Activated CD8-positive, alpha-beta memory T cell treated with anti-CD3 and anti-CD28 coated beads for 4 hours (primary cell): Measurements from ENCODE around the gene ERC2.
A peak's percentile ranks its signal among the peaks of the same experiment; 100 is the strongest.
"Not testable (repeated sequence)": the region's sequence is repeated elsewhere in the genome, so short reads cannot be mapped to it uniquely, and the experiment has no call there.

Experiments used
- DNase-seq, 2 donors: peaks; one replicate each; pipeline ENCODE4 v3.0.0-alpha.2; 2020; ENCODE audit warnings: low read depth in 2 of 2

Gene ERC2

DNA sequence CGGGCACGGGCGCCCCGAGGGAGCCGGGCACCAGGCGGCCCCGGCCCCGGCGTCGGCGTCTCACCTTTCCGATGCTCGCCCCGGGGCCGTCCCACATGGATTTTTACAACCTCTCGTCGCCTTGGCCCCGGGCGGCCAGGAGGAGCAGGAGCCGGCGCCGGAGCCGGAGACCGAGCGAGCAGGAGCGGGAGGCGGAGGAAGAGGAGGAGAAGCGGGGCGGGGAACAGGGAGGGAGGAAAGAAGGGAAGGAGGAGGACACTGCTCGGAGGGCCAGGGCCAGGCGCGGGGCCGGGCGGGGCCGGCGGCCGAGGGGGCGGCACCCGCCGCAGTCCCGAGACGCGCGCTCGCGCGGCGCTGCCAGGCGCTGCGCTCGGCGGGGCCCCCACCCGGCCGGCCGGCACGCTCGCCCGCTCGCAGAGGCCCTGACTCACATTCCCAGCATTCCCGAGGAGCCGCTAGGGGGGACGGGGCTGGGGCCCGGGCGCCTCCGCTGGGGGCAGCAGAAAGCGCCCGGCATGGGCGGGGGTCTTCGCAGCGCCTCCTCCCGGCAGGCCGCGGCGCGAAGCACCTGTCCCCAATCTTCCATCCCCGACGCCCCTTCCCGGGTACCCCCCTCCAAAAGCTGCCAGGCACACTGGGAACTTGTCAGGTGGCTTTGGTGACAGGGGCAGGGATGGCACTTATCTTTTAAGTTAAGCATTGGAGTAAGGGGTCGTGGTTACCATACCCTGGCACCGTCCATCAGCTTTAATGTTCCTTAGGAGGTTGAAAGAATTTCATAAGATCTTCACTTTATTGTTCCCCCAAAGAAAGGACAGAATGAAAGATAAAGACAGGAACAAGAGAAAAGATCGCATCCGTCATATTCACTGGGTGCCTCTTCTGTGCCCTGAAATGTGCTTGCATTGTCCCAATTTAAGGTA is at the start of gene ERC2:
Gene ERC2 (minus strand): TSS at position 284 of the 923 bp plus-strand sequence.
- DNase-seq = no peak

DNA sequence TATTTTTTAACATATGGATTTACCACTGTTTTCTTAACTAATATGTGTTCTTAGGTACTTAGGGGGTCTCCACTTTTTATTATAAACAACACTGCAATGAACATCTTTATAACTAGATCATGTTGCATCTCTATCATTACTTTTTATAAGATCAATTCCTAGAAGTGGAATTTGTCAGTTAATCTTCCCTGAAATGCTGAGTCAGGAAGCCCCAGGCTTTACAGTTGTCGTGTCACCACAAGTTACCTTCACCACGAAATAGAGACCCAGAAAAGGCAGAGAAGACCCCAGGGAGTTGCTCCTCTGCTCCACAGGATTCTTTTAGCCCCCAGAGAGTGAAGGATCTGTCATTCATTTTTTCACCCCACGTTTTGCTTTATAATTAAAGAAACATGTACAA is 34.5 kb upstream of the ERC2 start:
- DNase-seq = no peak

DNA sequence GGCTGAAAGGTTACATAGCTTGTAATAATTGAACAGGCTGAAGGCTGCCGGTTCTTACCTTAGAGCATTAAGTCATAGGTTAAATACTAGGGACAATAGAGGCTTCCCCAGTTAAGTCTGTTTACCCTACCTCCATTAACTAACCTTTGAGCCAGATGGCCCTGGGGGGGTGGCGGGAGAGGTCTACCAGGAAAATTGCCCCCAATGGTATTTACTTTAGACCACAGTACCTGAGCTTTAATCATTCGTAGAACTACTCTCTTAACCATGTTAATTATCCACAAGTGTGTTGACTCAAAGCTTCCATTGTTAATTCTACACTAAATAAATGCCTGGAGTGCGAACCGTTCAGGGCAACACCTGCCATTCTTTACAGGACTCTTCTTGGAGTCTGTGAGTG is 28.1 kb upstream of the ERC2 start:
- not testable (repeated sequence) for DNase-seq

DNA sequence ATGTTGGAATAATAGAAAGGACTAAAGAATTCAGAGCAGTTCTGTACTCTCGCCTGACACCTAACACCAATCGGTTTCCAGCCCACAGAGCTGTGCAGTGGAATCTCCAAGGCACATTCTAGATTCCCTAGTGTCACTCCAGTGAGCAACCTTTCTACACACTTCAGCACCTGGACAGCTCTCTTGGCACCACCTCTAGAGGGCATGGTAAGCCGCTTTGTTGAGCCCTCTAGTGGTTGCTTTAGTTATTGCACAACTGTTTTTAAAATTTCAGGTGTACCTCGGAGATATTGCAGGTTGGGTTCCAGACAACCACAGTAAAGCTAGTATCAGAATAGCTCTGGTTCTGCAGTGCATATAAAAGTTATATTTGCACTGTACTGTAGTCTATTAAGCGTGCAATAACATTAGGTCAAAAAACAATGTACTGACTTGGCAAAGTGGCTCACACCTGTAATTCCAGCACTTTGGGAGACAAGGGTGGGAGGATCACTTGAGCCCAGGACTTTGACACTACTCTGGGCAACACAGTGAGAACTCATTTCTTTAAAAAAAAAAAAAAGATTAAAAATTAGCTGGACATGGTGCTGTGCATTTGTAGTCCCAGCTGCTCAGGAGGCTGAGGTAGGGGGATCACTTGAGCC is 26.5 kb upstream of the ERC2 start:
- DNase-seq = peak; percentile 40 to 44

DNA sequence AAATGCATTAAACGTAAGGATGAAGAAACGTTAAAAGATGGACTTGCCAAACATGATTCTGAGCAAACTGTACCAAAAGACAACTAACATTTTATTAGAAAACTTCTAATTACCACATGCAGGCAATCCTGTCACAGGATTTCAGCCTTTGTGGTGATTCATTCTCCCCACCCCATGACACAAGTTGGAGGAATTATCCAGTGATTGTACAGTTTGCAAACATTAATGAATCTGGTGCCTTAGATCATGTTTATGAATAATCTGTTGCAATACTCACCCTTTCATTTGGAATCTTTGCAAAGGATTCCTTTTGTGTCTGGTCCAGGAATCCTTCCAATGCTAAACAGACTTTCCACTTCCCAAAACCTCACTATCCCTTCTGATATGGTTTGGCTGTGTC is 23.3 kb upstream of the ERC2 start:
- no peak for DNase-seq

DNA sequence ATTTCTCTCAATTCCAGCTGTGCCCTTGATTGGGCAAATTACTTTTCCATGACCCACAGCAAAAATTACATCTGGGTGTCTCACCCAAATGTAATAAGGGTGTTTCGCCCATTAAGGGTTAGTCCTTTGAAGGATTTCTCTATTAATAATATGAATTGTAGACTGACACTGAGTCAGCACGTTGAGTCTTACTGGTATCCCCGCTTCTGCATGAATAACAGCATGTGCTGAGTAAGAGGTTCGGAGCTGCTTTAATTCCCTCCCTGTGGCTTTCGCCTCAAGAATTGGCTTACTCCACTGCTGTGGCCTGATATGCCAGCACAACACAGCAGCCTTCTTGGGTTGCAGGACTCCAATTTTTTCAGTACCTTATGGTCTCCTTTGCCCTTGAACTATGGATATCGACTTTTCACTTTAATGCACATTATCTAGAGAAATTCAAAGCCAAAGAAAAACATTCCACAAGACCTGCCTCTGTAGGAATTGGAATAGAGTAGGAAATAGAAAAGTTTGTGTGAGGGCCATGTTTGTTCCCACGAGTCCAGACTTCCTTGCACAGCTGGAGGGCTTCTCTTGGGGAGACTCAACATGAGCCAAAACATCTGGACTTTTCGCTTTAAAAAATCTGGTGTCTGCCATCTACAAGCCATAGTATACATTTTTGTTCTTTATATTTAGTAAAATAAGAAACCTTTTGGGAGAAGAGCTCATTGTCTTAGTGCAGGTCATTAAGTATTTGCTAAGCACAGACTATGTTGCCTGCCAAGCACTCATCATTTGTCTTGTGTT is 20.7 kb upstream of the ERC2 start:
- no peak for DNase-seq

DNA sequence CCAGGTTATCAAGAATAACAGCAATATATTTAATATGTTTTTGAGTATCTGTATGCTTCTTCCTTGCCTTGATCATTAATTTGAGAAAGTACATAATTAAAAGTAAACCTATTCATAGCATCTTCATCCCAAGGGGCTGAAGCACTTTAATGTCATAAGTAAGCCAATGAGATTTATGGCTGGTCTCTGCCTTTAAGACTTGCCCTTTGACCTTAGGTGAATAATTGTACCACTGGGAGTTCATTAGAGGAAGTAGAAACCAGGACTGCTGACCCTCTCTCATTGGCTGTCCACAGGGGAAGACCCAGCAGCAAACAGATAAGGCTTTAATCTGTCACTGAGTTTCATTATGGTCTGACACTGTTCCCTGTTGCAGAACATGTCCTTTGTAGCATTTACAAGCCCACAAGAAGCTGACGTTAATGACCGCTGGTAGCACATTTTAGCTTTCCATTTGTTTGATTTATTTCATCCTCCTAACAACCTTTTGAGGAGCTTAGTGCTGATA is 16.3 kb upstream of the ERC2 start:
- no peak for DNase-seq

DNA sequence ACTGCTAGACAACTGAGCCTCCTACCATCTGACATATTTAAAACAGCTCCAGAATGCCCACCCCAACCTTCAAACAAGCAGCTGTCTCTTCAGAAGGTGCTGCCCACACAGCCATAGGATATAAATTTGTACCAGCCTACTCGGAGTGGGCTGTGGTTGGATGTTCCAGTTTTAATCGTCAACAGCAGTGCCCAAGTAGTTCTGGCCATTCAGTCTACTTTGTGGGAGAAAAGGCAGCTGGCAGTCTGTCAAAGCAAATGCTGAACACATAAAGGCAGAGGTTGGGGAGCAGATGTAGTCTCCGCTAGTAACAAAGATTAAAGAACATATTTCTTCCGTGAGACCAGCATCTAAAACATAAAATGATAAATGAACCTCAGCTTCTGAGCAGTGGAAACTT is 15.9 kb upstream of the ERC2 start:
- no peak for DNase-seq

DNA sequence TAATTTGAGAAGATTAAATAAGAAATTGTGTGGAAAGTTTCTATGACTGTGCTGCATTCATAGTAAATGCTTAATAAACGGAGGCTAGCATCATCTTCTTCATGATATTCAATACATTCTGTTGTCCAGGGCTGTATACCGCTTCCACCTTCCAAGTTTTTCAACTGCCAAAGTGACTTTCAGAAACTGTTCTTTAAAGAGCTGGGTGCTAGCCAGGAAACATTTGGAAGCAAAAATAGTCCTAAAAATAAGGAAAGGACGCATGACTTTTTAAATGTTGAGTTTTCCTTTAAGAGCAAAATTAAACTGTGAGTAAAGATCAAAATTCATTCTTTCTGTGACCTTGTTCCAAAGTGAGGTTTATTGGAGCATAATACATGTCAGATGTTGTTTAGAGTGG is 9.4 kb upstream of the ERC2 start:
- DNase-seq = no peak

DNA sequence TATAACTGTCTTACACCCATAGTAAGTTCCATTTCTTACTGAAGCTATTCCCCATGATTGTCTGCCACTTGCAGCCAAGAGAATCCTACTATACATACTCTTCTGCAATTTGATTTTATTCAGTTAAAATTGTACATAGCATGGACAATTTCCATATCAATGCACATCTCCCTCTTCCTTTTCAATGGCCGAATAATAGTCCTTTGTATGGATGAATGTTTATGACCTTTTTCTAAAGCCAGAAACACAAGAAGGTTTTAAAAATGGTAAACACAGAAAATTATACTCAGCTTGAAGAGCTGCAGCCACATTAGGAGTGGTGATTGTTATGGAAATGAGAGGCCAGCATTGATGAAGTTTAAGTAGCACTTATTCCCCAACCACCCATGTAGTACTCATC is 8.5 kb upstream of the ERC2 start:
- no peak for DNase-seq

DNA sequence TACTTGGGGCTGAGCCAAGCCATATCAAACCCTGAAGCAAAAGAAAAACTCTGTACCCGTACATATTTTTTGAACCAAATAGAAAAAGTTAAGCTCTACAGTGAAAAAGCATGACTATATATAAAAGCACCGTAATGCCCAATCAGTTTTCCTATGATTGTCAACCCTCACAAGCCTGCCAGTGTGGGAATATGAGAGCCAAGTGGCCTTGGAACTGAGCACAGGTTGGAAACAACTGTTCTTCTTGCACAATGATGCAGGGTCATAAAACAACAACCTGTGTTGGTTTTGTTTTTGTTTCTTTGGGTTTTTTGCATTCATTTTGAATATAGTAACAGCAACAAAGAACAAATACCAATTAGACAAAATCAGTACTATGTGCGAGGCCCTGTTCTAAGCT is 3.5 kb upstream of the ERC2 start:
- DNase-seq = no peak

DNA sequence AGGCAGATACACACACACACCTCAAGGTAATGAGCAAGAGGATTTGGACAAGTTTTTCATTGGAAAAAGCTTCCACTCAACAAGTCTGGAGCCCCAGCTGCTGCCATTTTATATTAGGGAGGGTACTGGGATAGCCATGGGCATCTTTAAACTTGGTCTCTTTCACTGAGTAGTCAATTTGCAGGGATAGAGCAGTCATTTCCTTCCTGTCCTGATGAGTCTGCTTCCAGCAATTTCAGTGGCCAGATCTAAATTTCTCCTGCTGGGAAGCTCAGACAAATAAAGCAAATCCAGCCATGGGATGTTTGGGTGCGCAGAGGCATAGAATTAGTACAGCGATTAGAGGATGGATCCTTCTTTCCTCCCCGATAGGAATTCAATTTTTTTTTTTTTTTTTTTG is 874 bp upstream of the ERC2 start:
- DNase-seq = no peak

DNA sequence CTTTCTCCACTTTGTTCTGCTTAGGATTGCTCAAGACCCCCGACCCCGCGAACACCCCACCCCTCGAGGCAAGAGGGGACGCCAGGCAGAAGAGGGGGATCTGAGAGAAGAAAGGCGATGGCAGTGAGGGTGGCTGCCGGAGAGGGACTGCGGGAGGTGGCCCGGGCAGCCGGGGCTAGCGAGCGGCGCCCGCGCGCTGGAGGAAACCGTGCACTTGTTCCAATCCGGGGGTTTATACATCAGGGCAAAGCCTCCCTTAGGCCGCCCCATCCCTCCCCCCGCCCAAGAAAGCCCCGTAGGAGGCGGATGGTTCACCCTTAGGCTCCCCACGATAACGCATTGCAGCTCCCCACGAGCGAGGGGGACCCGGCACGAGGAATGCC is 475 bp downstream of the ERC2 start:
- DNase-seq = no peak

DNA sequence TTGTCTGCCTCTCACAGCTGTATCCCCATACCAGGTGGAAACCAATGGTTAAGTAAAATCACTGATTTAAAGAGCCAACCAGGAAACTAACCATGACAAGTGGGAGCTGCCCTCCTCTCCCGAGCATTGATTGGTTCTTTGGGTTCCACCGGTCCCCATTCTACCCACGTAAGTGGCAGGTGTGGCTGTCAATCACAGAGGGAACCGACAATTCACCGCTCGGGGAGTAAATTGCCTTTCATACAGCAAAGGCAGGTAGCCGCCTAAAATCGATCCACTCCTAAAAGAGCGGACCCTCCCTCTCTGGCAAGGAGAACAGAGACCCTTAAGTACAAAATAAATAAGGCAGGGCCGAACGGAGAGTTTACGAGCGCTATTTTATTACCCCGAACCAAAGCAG is 1.2 kb downstream of the ERC2 start:
- DNase-seq = no peak

DNA sequence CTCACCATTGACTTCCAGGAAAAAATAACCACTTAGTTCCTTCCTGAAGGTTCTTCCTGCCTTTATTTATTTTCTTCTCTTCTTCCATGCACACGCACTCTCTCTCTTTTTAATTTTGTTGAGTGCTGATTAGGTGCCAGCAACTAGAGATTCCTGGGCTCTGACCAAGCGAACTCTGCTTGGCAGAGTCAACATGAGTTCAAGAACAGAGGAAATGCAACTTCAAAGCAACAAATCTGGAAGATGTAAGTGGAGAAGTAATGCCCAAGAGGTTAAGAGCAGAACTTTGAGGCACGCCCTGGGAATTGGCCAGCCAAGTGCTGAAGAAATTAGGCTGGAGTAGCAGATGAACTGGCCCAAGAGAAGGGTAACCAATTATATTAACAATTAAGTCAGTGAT is 8.5 kb downstream of the ERC2 start:
- DNase-seq = no peak

DNA sequence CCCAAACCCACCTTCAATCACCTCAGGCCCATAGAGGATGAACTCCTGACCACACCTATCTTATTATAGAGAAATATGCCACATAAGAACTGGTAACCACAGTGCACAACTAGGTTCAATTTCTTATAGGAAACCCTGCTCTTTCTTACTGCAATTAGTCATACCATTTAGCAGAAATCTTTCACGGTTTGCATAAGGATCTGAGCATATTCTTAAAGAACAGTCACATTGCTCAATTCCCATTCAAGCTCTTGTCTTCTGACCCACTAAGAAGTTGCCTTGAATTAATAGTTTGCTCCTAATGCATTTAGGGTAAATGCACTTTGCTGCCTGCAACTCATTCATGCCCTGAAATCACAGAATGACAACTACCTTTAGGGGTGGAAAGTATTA is 9.2 kb downstream of the ERC2 start:
- no peak for DNase-seq

DNA sequence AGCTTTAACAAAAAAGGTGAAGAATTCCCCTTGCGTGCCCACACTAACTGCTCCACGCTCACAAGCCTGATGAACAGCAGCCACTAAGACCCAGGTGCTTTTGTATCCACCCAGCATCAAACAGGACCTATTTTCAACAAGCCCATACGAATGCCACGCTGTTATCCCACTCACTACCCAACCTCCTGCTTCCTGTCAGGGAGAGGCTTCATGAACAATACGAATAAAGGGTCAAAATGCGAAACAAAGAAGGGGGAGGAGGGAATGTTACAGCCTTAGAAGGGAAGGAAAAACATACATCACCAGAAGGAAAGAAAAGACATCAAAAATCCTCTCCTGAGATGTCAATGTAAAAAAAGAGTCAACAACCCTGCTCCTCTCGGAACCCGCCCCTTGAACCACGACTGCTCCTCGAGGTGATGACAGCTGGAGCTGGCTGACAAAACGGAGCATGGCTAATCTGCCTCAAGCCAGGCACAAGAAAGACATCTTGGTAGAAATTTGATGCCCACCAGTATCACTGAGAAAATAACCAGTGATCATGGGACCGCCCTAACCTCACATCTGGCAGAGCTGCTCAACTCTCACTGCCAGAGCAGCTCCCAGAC is 9.7 kb downstream of the ERC2 start:
- DNase-seq = no peak

DNA sequence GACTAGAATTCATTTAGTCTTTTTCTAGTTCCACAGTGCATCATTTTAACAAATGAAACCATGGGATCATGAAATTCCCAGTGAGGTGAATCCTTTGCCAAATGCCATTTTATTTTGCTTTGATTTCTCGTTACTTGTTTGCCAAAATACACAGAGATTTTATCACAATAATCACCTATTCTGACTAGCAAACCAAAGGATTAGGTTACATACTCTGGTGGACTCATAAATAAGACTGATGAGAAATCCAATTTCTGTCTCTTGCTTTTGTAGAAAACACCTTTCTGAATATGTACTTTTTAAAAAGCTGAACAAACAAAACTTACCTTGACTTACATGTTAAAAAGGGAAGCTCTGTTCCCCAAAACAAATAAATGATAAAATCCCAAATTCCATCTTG is 12.2 kb downstream of the ERC2 start:
- no peak for DNase-seq

DNA sequence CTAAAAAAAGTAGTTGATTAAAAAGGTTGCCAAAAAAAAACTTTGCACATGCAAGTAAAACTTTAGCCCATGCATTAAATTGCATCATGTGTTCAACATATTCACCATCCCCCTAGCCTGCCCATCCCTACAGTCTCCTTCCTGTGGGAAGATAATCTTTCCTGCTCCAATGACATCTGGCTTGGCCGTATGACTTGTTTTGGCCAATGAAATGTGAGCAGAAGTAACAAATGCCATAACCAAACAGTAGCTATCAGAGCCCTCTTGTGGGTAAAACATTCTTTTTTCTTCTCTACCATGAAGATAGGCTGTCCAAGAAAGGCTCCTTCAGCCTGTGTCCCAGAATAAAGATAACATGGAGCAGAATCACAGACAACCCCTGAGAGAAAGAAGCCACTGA is 15.3 kb downstream of the ERC2 start:
- DNase-seq = no peak

DNA sequence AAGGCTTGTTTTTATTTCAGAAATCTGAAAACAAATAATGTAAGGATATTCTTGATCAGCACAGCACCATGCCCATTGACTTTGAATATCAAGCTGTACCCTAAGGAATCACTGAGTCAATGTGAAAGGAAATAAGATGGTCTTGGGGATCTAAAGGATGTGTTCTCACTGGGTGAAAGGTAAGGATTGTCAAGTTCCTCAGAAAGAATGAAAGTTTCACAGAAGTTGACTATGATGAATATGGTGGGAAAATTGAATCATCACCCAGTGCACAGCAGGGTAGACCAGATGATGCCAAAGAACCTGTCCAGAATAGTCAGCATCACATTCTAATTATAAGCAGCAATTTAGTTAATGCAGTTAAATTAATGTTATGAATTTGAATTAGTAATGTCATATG is 16.2 kb downstream of the ERC2 start:
- no peak for DNase-seq

DNA sequence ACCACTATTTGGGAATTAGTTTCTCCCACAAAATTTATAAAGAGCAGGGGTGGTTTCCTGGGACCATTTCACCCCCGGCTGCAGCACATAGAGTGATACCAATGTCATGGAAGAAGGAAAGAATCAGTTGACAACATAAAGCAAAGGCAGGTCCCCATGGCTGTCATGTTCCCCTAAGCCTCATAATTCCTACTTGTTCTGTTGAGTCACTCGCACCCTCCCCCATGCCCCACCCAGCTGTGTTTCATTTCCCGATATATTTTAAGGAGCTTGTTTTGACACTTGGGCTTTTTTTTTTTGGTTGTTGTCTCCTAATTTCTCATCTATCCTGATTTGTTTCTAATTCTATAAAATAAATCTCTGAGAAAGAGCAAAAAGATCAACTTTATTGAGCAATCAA is 24.9 kb downstream of the ERC2 start:
- DNase-seq = no peak

DNA sequence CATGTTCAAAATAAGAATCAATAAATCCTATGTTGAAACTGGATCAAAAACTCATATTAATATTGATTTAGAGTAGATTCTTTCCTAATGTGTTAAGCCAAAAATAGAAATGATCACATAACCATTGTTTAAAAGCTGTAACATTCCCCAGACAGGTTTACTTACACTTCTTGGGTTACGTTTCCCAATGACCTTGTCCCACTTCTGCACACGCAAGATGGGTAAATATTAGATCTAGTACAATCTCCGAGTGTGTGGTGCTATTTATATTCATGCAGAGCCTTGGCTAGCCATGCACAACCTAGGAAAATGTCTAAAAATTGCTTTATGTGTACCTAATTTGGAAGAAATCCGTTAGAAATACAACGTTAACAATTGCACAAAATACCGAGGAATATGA is 39.6 kb downstream of the ERC2 start:
- DNase-seq = no peak
